RWPE1 (cell line): ENCODE measurements around the gene TRA2A.

Experiments
- CTCF ChIA-PET: fragments of 350-600 bp; sonication (Branson Sonifier 250); formaldehyde crosslinking; extraction: SDS; loops from one replicate; lab custom pipeline; 2021; lab: Yijun Ruan, JAX
- POLR2A ChIA-PET: fragments of 400-600 bp; formaldehyde crosslinking; extraction: SDS; loops from one replicate; lab custom pipeline; 2020; ENCODE audit warnings: antibody characterized with exemption; ENCODE audit not compliant: low non-redundant PET; lab: Yijun Ruan, JAX
- DNase-seq: peaks from one replicate; pipeline ENCODE4 v3.0.0; 2012; ENCODE audit warnings: low spot score
- H3K27ac ChIP-seq: fragments of 450-650 bp; 2 replicates; pipeline ENCODE4 v1.5.1; 2017
- TF ChIP-seq, protein P1 (sequence below): fragments of 450-650 bp; conservative IDR thresholded peaks from 2 replicates; pipeline ENCODE4 v1.5.1; 2017; ENCODE audit warnings: low read depth, mild to moderate bottlenecking

TRA2A gene

DNA sequence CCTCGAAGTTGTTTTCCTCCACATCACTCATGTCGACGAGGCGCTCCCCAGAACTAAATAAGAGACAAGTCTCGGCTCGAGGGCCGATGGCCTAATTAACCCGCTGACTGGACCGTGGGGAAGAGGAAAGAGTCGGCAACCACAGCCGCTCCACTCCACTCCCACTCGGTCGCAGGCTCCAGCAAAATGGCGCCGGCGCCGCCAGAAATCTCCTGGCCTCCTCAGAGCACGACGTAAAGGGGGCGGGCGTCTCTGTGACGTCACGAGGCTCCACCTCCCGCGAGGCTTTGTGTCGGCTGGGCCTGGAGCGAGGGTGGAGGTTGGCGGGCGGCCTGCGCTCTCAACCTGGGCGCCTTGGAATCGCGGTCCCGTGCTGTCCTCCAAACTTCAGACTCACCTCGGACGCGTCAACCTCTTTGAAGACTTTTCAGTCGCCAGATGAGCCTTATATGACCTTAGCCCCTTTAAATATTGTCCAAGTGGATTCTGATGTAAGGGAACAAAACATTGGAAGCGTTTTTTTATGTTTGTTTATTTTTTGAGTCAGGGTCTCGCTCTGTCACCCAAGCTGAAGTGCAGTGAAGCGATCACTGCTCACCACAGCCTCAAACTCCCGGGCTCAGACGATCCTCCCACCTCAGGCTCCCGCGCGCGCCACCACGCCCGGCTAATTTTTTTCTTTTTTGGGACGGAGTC, at the start of gene TRA2A:
Gene TRA2A (minus strand): TSS at position 188 of the 696 bp plus-strand sequence. CDS start 157 bp downstream, at position 31.
- H3K27ac ChIP-seq: peak within 1 kb of the TSS; percentile 89
- TF ChIP-seq, protein P1, sequence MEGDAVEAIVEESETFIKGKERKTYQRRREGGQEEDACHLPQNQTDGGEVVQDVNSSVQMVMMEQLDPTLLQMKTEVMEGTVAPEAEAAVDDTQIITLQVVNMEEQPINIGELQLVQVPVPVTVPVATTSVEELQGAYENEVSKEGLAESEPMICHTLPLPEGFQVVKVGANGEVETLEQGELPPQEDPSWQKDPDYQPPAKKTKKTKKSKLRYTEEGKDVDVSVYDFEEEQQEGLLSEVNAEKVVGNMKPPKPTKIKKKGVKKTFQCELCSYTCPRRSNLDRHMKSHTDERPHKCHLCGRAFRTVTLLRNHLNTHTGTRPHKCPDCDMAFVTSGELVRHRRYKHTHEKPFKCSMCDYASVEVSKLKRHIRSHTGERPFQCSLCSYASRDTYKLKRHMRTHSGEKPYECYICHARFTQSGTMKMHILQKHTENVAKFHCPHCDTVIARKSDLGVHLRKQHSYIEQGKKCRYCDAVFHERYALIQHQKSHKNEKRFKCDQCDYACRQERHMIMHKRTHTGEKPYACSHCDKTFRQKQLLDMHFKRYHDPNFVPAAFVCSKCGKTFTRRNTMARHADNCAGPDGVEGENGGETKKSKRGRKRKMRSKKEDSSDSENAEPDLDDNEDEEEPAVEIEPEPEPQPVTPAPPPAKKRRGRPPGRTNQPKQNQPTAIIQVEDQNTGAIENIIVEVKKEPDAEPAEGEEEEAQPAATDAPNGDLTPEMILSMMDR: no peak
- POLR2A ChIA-PET: interaction anchor here (0.7 kb wide), 1 partner anchor 142 kb away, joined by 3 read pairs; no protein-coding TSS in a partner anchor
- DNase-seq: peak; percentile 96
- CTCF ChIA-PET: no interaction called here

DNA sequence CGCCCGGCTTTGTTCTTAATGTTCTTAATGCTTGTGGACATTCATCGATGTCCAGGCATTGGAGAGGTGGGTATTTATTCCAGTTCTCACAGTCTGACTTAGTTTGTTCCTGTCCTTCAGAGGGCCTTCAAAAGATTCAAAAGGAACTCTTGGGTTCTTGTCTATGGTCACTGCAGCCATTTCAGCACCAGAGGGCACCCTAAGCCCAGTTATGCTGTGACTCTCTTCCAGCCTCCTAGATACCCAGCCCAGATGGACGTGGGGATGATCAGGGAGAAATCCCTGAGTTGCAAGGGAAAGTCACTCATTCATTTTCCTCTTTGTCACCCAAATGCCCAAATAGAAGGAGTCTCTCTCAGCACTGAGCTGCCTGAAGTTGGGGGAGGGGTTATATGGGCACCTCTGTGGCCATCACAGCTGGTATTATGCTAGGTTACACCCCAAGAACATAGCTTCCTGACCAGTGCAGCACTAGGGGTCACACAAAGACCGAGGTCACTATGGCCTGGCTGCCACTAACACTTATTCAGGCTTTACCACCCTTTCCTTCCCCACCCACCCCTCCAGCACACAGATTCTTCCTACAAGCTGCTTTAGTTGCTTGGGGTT, 38.9 kb upstream of the TRA2A start:
- CTCF ChIA-PET: interaction anchor here (0.7 to 1.8 kb wide), 8 partner anchors 10 to 486 kb away, joined by 3 to 14 read pairs (median 3); partner anchors contain the start of gene STK31
- TF ChIP-seq, protein P1: peak; percentile 90
- H3K27ac ChIP-seq: no peak overlapping the region
- POLR2A ChIA-PET: no interaction called here
- DNase-seq: peak; percentile 83

DNA sequence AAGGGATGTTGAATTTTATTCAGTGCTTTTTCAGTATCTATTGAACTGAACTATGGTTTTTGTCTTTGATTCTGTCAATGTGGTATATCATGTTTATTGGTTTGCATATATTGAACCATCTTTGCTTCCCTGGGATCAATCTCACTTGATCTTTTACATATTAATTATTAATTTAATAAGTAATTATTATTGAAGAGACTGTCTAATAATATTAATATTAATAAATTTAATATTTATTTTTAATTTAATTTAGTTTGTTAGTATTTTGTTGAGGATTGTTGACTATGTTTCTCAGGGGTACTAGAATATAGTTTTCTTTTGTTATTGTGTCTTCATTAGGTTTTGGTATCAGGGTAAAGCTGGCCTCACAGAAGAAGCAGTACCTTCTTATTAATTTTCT, 26.5 kb upstream of the TRA2A start:
- no peak for DNase-seq
- TF ChIP-seq, protein P1: no peak
- POLR2A ChIA-PET: no interaction called here
- no peak overlapping the region for H3K27ac ChIP-seq
- CTCF ChIA-PET: no interaction called here

DNA sequence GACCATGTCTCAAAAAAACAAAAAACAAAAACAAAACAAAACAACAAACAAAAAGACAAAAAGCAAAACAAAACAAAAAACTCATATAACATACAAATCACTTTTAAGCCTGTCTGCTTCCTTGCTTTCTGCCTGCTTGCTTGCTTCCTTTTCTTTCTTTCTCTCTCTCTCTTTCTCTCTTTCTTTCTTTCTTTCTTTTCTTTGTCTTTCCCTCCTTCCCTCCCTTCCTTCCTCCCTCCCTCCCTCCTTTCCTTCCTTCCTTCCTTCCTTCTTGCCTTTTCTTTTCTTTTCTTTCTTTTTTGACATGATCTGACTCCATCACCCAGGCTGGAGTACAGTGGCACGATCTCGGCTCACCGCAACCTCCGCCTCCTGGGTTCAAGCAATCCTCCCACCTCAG, 15.9 kb upstream of the TRA2A start:
- POLR2A ChIA-PET: no interaction called here
- no peak overlapping the region for H3K27ac ChIP-seq
- DNase-seq: no peak
- TF ChIP-seq, protein P1: no peak
- CTCF ChIA-PET: interaction anchor here (0.6 to 1.9 kb wide), 8 partner anchors 137 to 786 kb away, joined by 3 to 15 read pairs (median 5); no protein-coding TSS in a partner anchor

DNA sequence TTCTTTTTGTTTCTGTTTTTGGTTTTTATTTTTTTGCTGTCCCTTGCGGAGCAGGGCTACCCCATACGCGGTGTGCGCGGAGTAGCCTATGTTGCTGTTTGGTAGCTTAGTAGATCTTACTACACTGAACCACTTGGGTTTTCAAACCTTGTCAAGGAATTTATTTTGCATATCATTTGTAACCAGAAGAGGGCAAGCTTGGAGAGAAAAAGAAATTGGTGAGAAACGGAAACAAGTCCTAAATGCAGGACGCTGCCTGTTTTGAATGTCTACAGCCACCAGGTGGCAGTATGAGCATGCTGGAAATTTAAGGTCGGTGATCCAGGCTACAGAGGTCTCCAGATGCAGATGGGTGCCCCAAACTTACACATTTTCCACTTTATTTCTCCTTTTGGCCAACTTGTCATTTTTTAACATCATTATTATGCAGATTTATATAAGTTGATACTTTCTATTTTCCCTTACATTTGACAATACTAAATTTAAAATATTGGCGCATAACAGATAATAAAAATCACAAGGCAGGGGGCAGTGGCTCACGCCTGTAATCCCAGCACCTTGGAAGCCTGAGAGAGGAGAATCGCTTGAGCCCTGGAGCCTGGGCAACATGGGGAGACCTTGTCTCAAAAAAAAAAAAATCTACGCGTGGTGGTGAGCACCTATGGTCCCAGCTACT, 15.3 kb upstream of the TRA2A start:
- DNase-seq: peak; percentile 84
- TF ChIP-seq, protein P1: peak; percentile 99
- ChIA-PET POLR2A (no interaction called here), CTCF (interaction anchor here (0.5 to 1.9 kb wide), 27 partner anchors 10 to 1407 kb away, joined by 3 to 15 read pairs (median 3); no protein-coding TSS in a partner anchor)
- H3K27ac ChIP-seq: no peak overlapping the region

DNA sequence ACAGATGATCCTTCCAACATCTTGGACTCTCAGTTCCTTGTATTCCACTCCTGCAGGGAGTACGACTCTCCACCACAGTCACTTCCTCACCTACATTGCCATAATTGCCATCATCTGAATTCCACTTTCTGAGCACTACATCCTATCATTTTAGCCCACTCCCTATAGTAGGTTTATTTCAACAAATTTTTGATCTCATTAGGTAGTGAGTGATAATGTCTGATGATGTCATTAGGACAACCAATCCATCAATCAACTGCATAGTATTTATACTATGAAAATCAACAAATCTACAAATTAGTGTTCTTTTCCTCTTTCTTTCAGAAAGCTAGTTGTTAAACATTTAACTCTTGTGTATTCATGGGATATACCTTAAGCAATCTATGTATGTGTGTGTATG, 13.7 kb upstream of the TRA2A start:
- POLR2A ChIA-PET: no interaction called here
- TF ChIP-seq, protein P1: no peak
- H3K27ac ChIP-seq: no peak overlapping the region
- CTCF ChIA-PET: interaction anchor here (0.6 to 1.5 kb wide), 6 partner anchors 83 to 273 kb away, joined by 3 to 10 read pairs (median 4); no protein-coding TSS in a partner anchor
- DNase-seq: no peak
